ENCODE data around the gene P2RY6. TPM values are rescaled to one million over a fixed set of nuclear protein-coding genes. Genes with fewer than 3 reads are reported as not detected.
A peak's percentile ranks its signal among the peaks of the same experiment; 100 is the strongest.

P2RY6 gene
- total RNA-seq, 4 donors from 2014 or later: 0.76 to 1.0 TPM; not detected in 2

DNA sequence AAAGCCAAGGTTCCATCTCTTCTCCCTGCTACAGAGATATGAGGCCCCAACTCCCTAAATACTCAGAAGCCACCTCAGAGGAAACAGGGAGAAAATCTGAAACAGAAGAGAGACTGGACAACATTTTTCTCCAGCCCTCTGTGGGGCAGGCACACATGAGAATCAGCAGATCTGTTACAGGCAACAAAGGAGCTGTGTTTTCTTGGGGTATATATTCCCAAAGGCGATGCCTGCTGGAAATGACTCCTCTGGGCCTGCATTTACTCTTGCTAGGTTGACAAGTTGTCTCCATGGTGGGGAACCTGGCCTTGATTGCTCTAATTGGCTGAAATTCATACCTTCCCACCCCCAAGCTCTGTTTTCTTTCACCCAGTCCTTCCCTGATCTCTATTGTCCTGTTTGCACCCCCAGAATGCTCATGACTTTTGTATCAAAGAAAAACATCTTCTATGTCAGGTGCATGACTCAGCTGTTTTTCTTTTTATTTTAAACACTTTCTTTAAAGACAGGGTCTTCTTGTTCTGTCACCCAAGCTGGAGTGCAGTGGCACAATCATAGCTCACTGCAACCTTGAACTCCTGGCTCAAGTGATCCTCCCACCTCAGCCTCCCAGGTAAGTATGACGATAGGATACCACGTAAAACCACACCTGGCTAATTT lies 23.5 kb upstream of the P2RY6 start:
- no peak overlapping the region for H3K4me3 ChIP-seq
- H3K27ac ChIP-seq: no peak overlapping the region
- H3K36me3 ChIP-seq: no peaks in the 10 kb centered on the region
- no peak for DNase-seq
- H3K4me1 ChIP-seq: no peaks in the 10 kb centered on the region
- intact Hi-C loops (cut with DNase I; ENCODE audit: low total_unique reads): no loop called here
- TF ChIP-seq POLR2A (IDR thresholded peaks at IDR 0.05): no peak
- TF ChIP-seq, protein P1, sequence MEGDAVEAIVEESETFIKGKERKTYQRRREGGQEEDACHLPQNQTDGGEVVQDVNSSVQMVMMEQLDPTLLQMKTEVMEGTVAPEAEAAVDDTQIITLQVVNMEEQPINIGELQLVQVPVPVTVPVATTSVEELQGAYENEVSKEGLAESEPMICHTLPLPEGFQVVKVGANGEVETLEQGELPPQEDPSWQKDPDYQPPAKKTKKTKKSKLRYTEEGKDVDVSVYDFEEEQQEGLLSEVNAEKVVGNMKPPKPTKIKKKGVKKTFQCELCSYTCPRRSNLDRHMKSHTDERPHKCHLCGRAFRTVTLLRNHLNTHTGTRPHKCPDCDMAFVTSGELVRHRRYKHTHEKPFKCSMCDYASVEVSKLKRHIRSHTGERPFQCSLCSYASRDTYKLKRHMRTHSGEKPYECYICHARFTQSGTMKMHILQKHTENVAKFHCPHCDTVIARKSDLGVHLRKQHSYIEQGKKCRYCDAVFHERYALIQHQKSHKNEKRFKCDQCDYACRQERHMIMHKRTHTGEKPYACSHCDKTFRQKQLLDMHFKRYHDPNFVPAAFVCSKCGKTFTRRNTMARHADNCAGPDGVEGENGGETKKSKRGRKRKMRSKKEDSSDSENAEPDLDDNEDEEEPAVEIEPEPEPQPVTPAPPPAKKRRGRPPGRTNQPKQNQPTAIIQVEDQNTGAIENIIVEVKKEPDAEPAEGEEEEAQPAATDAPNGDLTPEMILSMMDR (IDR thresholded peaks at IDR 0.05): no peak
- H3K9me3 ChIP-seq: no peaks in the 10 kb centered on the region
- H3K27me3 ChIP-seq: no peaks in the 10 kb centered on the region

DNA sequence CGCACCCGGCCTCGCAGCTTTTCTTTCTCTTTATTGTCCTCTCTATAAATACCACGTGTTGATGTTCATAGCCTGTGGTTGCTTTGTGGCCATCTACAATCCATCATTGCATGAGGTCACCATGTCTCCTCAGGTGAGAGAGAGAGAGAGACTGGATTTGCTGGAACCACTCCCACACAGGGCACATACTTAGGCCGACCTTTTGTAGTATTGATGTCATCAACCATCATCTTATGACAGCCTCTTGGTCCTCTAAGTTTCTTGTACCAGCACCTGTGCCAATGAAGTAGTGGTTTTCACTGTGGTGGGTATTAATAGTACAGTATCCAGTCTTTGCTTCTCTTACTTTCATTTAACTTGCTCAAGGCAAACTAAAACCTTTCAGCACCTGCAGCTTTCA lies 22.8 kb upstream of the P2RY6 start:
- no peak for TF ChIP-seq POLR2A (IDR thresholded peaks at IDR 0.05)
- TF ChIP-seq, protein P1 (IDR thresholded peaks at IDR 0.05): no peak
- intact Hi-C loops (cut with DNase I; ENCODE audit: low total_unique reads): no loop called here
- no peaks in the 10 kb centered on the region for H3K36me3 ChIP-seq
- no peak for DNase-seq
- H3K4me3 ChIP-seq: no peak overlapping the region
- H3K27ac ChIP-seq: no peak overlapping the region
- no peaks in the 10 kb centered on the region for H3K27me3 ChIP-seq
- no peaks in the 10 kb centered on the region for H3K4me1 ChIP-seq
- no peaks in the 10 kb centered on the region for H3K9me3 ChIP-seq

DNA sequence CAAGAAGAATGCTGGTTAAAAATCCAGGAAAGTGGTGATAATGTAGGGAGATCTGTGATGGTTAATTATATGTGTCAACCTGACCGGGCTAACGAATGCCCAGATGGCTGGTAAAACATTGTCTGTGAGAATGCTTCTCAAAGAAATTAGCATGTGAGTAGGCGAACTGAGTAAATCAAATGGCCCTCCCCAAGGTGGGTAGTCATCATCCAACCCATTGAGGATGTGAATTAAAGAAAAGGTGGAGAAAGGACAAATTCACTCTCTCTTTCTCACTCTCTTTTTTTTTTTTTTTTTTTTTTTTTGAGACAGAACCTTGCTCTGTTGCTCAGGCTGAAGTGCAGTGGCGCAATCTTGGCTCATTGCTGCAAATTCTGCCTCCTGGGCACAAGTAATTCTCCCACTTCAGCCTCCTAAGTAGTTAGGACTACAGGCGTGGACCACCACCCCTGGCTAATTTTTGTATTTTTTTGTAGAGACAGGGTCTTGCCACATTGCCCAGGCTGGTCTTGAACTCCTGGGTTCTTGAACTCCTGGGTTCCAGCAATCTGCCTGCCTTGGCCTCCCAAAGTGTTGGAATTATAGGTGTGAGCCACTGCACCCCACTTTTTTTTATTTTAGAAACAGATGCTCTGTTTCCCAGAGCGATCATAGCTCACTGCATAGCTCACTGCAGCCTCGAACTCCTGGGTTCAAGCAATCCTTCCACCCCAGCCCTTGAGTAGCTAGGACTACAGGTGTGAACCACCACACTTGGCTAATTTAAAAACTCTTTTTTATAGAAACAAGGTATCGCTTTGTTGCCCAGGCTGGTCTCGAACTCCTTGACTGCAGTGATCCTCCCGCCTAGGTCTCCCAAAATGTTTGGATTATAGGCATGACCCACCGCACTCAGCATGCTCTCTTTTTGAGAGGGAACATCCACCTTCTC lies 22.0 kb upstream of the P2RY6 start:
- H3K27me3 ChIP-seq: no peaks in the 10 kb centered on the region
- TF ChIP-seq, protein P1 (IDR thresholded peaks at IDR 0.05): no peak
- H3K36me3 ChIP-seq: no peaks in the 10 kb centered on the region
- no peak overlapping the region for H3K4me3 ChIP-seq
- no peaks in the 10 kb centered on the region for H3K4me1 ChIP-seq
- DNase-seq: no peak
- intact Hi-C loops (cut with DNase I; ENCODE audit: low total_unique reads): no loop called here
- no peak overlapping the region for H3K27ac ChIP-seq
- no peaks in the 10 kb centered on the region for H3K9me3 ChIP-seq

DNA sequence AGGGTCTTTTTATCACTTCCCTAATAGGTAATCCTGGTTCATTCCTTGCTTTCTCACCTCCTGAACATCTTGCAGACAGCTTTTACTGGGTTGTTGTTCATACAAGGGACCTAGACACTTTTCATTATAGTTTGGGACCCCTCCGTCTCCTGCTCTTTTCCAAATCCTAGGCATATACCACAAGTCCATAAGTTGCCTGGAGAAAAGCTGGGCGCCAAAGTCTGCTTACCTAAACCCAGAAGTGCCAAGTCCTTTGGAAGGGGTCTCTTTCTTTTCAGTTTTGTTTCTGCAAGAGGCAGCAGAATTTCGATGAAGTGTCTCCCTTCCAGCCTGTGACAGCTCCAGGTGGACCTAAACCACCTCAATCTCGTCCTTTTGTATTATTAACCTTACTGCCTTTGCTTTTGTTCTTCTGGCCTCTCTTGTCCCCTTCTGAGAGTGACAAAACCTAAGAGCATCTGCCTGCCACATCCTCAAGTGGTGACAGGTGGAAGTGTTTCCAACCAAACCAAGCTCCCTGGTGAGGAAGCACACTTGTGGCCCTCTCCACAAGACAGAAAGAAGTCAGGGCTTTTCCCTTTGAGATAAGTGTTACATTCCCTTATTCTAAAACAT lies 19.5 kb upstream of the P2RY6 start:
- Histone ChIP-seq H3K9me3 (no peaks in the 10 kb centered on the region), H3K4me1 (no peaks in the 10 kb centered on the region), H3K27me3 (no peaks in the 10 kb centered on the region), H3K36me3 (no peaks in the 10 kb centered on the region), H3K4me3 (no peak overlapping the region), H3K27ac (no peak overlapping the region)
- TF ChIP-seq, protein P1 (IDR thresholded peaks at IDR 0.05): no peak
- TF ChIP-seq POLR2A (IDR thresholded peaks at IDR 0.05): no peak
- DNase-seq: peak in 1 of 2 donors; percentile 1
- intact Hi-C loops (cut with DNase I; ENCODE audit: low total_unique reads): no loop called here
